ENCODE results near the gene CDH22. TPM values are rescaled to one million over a fixed set of nuclear protein-coding genes. Genes with fewer than 3 reads are reported as not detected.

The CDH22 gene
- total RNA-seq, 1 experiment from 2014 or later: not detected

DNA sequence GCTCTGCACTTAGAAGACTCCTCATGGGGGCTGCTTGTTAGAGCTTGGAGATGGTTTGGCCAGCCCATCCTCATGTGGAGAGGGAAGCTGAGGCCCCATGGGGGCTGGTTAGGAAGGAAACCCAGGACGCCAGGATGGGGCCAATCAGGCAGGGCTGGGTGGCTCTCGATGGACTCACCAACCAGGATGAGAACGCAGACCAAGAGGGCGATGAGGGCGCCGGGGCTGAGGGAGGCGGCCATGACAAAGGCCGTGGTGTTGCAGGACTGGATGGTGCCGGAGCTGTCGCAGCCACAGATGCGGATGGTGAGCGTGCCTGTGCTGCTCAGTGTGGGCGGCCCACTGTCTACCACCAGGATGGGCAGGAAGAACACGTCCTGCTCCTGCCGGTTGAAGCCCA lies 130.5 kb downstream of the CDH22 start:
- intact Hi-C loops (cut with micrococcal nuclease; ENCODE audit: unreplicated experiment): loop anchor here (10.0 kb wide), 1 partner anchor 63 kb away; the partner anchor contains the start of gene CD40
- no peak for DNase-seq (ENCODE audit: low spot score)
- TF ChIP-seq, protein P1, sequence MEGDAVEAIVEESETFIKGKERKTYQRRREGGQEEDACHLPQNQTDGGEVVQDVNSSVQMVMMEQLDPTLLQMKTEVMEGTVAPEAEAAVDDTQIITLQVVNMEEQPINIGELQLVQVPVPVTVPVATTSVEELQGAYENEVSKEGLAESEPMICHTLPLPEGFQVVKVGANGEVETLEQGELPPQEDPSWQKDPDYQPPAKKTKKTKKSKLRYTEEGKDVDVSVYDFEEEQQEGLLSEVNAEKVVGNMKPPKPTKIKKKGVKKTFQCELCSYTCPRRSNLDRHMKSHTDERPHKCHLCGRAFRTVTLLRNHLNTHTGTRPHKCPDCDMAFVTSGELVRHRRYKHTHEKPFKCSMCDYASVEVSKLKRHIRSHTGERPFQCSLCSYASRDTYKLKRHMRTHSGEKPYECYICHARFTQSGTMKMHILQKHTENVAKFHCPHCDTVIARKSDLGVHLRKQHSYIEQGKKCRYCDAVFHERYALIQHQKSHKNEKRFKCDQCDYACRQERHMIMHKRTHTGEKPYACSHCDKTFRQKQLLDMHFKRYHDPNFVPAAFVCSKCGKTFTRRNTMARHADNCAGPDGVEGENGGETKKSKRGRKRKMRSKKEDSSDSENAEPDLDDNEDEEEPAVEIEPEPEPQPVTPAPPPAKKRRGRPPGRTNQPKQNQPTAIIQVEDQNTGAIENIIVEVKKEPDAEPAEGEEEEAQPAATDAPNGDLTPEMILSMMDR (conservative IDR thresholded peaks at IDR 0.05; ENCODE audit: low read depth, low read length): no peak
- TF ChIP-seq EZH2 (IDR thresholded peaks at IDR 0.05; ENCODE audit: borderline replicate concordance, low read depth, low read length, poor library complexity, severe bottlenecking): no peak
- Histone ChIP-seq H3K27ac (ENCODE audit: low read depth, low read length, poor library complexity, severe bottlenecking) (no peak overlapping the region), H3K27me3 (replicated peaks; ENCODE audit: insufficient read depth, low read depth, low read length, poor library complexity) (peaks cover 35% of the 10 kb centered on the region), H3K4me3 (ENCODE audit: low read depth, low read length, poor library complexity, severe bottlenecking) (no peak overlapping the region), H3K9me3 (ENCODE audit: low read depth, low read length, poor library complexity, severe bottlenecking) (no peaks in the 10 kb centered on the region), H3K36me3 (ENCODE audit: insufficient read depth, low read length, poor library complexity, severe bottlenecking) (no peaks in the 10 kb centered on the region), H3K4me1 (ENCODE audit: insufficient read depth, low read length, poor library complexity, severe bottlenecking) (no peaks in the 10 kb centered on the region)
- ChIA-PET CTCF (no interaction called here), POLR2A (ENCODE audit: low non-redundant PET) (no interaction called here)
- no TSS peak for BruUV-seq (replicated peaks)

DNA sequence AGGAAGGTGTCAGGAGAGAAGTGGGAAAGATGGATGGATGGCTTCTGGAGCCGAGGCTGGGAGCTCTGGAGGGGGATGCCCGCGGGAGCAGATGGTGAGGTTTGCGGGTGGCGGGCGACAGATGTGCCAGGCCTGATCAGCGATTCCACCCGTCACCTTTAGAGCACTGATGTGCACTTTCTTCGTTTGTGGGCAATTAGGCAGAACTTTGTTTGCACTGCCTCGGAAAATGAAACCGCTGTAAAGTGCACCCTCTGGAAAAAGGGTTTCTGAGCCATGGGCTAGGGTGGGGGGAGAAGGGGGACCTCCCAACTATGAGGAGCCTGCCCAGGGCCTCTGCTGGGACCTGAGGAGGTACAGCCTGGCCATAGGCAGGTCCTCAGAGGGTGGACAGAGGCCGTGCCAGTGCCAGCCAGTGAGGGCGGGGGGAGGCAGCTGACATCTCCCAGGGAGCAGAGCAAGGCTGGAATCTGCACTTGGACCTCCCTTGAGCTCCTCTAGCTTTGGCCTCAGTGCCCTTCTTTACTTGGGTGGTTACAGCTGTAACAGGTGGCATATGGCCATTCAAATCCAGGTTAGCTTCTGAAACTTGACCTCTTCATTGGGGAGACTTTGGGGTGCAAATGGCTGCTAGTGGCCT lies 131.4 kb downstream of the CDH22 start:
- no peak overlapping the region for H3K4me3 ChIP-seq (ENCODE audit: low read depth, low read length, poor library complexity, severe bottlenecking)
- DNase-seq (ENCODE audit: low spot score): no peak
- TF ChIP-seq, protein P1 (conservative IDR thresholded peaks at IDR 0.05; ENCODE audit: low read depth, low read length): no peak
- no peak for TF ChIP-seq EZH2 (IDR thresholded peaks at IDR 0.05; ENCODE audit: borderline replicate concordance, low read depth, low read length, poor library complexity, severe bottlenecking)
- H3K9me3 ChIP-seq (ENCODE audit: low read depth, low read length, poor library complexity, severe bottlenecking): no peaks in the 10 kb centered on the region
- BruUV-seq (replicated peaks): no TSS peak
- no peaks in the 10 kb centered on the region for H3K4me1 ChIP-seq (ENCODE audit: insufficient read depth, low read length, poor library complexity, severe bottlenecking)
- ChIA-PET POLR2A (ENCODE audit: low non-redundant PET) (no interaction called here), CTCF (no interaction called here)
- H3K27me3 ChIP-seq (replicated peaks; ENCODE audit: insufficient read depth, low read depth, low read length, poor library complexity): peaks cover 41% of the 10 kb centered on the region
- intact Hi-C loops (cut with micrococcal nuclease; ENCODE audit: unreplicated experiment): loop anchor here (10.0 kb wide), 1 partner anchor 62 kb away; the partner anchor contains the start of gene CD40
- H3K36me3 ChIP-seq (ENCODE audit: insufficient read depth, low read length, poor library complexity, severe bottlenecking): no peaks in the 10 kb centered on the region
- no peak overlapping the region for H3K27ac ChIP-seq (ENCODE audit: low read depth, low read length, poor library complexity, severe bottlenecking)

DNA sequence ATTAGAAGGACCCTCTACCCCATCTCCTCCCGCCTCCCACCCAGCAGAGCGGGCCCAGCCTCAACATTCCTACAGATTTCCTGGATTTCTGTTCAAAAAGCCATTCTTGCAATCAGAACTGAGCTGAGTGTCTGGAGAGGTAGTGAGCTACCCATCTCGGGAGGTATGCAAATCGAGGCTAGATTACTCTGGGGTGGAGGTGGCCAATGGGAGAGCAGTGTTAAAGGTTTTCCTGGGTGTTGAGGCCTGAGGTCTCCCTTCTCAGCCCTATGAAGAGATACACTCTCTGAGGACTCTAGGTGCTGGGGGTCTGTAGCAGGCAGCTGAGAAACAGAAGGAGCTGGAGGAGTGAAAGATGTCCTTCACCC lies 133.2 kb downstream of the CDH22 start:
- H3K36me3 ChIP-seq (ENCODE audit: insufficient read depth, low read length, poor library complexity, severe bottlenecking): no peaks in the 10 kb centered on the region
- H3K27me3 ChIP-seq (replicated peaks; ENCODE audit: insufficient read depth, low read depth, low read length, poor library complexity): peaks cover 36% of the 10 kb centered on the region
- CTCF ChIA-PET: interaction anchor here (0.5 to 0.7 kb wide), 4 partner anchors 40 to 243 kb away, joined by 3 to 5 read pairs (median 3); no protein-coding TSS in a partner anchor
- H3K27ac ChIP-seq (ENCODE audit: low read depth, low read length, poor library complexity, severe bottlenecking): no peak overlapping the region
- no TSS peak for BruUV-seq (replicated peaks)
- intact Hi-C loops (cut with micrococcal nuclease; ENCODE audit: unreplicated experiment): loop anchor here (2.0 to 10.0 kb wide), 2 partner anchors 60 to 152 kb away; partner anchors contain the start of gene CD40
- H3K4me1 ChIP-seq (ENCODE audit: insufficient read depth, low read length, poor library complexity, severe bottlenecking): no peaks in the 10 kb centered on the region
- H3K4me3 ChIP-seq (ENCODE audit: low read depth, low read length, poor library complexity, severe bottlenecking): no peak overlapping the region
- no peak for DNase-seq (ENCODE audit: low spot score)
- TF ChIP-seq, protein P1 (conservative IDR thresholded peaks at IDR 0.05; ENCODE audit: low read depth, low read length): no peak
- TF ChIP-seq EZH2 (IDR thresholded peaks at IDR 0.05; ENCODE audit: borderline replicate concordance, low read depth, low read length, poor library complexity, severe bottlenecking): no peak
- POLR2A ChIA-PET (ENCODE audit: low non-redundant PET): no interaction called here
- no peaks in the 10 kb centered on the region for H3K9me3 ChIP-seq (ENCODE audit: low read depth, low read length, poor library complexity, severe bottlenecking)

All from A673 (cell line).